DOHH2 (cell line): Measurements from ENCODE around the gene KLHL34.

Source experiments
- CTCF ChIP-seq: fragments of 200-600 bp; sonication (generic); IDR thresholded peaks from one replicate; pipeline ENCODE4 v1.5.1; 2014; ENCODE audit warnings: antibody characterized with exemption, mild to moderate bottlenecking, low read depth, low read length; ENCODE audit not compliant: poor library complexity, severe bottlenecking
- EZH2phosphoT487 ChIP-seq: fragments of 200-600 bp; sonication (generic); IDR thresholded peaks from 2 replicates; pipeline ENCODE4 v1.6.1; 2017; ENCODE audit warnings: borderline replicate concordance, mild to moderate bottlenecking, antibody characterized with exemption, low read length, moderate library complexity, mixed read lengths

- TF ChIP-seq CTCF (no peak), EZH2phosphoT487 (no peak)
Observed at GRCh38 chrX:21658746-21659145, 616 bp upstream of the KLHL34 start.
